GM19099 (cell line): ENCODE measurements around the gene IGLL5.

ENCODE experiments used
- POLR2A ChIP-seq: IDR thresholded peaks from 3 replicates; pipeline ENCODE4 v1.6.1; 2011; ENCODE audit warnings: low read depth; ENCODE audit not compliant: insufficient read length; ENCODE audit errors: extremely low read depth

IGLL5 gene

DNA sequence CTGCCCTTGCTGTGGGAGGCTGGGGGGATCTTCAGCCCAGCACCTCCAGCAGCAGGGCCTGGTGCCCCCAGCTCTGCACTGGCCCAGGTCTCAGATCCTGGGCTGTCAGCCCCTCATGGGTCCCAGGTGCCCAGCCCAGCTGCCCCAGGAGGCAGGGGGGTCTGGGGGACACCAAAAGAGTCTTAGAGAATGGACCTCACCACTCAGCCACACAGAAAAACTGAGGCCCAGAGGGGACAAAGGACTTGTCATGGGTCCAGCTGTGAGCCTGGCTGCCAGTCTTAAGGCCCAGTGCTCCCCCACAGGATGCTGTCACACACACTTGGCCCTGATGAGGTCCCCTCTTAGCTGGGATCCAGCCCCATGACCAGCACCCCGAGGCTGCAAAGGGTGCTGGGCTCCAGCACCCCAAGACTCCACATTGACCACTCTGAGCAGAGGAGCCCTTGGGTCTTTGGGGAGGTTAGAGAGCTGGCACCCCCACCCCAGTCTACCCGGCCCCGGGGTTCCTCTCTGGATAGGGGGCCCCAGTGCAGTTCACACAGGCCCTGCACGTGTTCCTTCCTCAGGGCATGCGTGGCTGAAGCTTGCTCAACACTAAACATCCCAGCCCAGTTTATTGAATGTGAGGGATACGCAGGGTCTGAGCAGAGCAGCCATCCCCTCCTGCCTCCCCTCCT, 54.4 kb downstream of the IGLL5 start:
- TF ChIP-seq POLR2A = no peak

DNA sequence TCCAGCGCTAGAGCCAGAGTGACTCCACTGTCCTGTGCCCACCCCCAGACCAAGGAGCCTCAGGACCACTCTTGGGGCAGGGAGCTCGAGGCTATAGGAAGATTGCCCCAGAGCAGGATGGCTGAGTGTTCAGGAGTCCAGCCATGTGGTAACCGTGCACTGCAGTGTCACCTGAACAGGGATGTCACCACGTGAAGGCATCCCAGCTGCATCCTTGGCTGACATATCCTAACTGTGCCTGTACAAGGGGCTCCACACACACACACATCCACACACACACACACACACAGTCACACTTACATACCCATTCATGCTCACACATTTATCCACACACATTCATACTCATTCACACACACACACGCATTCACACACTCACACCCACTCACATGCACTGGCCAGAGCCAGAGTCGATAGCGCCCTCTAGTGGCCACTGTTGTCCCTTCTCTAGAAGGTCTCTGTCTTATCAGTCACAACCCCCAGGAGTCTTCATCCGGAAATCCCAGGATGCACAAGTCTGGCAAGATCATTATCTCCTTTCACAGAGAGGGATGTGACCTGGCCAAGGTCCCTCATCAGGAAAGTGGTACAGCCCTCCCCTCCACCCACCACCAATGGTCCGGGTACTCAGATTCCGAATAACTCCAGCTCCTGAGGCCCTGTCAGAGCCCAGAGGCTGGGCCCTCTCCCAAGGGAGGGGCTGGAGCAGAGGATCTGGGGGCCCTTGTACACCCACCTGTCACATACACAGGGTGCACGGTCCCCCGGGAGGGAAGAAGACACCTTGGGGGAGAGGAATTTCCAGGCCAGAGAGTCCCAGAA, 55.1 kb downstream of the IGLL5 start:
- TF ChIP-seq POLR2A = no peak

DNA sequence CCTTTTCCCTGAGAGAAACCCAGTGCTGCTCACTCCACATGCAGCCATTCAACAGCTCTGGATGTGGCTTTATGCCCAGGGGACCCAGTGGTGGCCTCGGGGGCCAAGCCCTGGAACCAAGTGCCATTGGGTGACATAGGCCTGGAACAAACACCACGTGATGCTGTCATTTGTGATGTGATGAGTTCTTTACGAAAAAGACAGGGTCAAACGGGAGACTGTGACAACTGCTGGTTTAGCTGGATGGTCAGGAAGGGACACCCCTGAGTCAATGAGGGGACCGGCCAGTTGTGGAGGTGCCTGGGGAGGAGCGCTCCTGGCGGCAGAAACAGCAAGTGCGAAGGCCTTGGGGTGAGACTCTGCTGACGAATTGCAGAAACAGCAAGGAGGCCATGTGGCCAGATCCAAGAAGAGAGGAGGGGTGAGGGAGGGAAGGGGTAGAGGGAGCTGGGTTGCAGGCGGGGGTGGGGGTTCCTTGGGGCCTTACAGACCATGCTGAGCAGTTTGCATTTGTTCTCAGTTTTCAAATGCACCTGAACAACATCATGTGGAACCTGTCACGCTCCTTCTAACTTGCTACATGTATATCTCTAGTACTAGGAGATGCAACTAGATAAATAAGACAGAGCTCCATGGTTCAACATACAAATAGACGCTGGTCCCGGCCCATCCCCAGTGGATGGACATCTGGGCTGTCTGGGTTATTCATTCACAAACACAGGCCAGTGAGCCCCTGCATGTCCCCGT, 56.1 kb downstream of the IGLL5 start:
- no peak for TF ChIP-seq POLR2A

DNA sequence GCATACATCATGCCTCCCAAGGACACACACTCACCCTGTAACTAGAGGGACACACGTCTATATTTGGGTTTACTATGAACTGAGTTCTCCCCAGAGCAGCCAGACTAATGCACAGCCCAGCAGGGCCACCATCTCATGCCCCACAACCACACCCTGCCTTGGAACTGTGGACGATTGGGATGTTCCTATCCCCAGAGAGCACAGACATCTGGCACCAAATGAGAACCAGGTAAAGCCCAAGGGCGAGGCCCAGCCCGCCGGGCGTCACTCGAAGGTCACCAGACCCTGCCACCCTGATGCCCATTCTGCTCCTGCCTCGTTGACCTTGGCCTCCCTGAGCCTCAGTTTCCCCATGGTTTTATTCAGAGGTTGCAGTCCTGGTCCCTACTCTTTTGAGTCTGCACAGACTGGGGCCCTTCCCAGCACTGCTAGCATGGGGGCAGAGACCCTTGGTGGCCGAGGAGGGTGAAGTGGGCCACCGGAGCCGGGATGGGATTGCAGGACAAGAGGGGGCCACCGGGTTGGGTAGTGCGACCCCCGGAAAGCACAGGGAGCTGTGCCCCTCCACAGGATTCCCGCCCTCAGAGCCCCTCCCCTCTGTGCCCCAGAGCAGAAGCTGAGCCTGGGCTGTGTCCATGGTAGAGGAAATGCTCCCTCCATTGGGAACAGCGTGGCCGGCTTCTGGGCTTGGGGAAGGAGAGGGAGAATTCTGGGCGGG, 56.8 kb downstream of the IGLL5 start:
- TF ChIP-seq POLR2A = no peak

DNA sequence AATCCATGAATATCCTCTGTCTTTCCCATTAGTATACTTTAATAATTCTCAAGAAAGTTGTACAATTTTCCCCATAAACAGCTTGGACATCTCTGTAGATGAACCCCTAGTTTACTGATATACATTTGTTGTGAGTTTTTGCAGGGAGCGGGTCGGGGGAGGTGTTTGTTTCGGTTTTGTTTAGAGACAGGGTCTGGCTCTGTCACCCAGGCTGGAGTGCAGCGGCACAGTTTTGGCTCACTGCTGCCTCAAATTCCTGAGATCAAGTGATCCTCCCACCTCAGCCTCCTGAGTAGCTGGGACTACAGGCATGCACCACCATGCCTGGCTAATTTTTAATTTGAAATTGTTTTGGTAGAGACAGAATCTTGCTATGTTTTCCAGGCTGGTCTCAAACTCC, 57.6 kb downstream of the IGLL5 start:
- no peak for TF ChIP-seq POLR2A
